ENCODE results near the gene YES1.

GRCh38 chr18:711310-711656 is 100.8 kb downstream of the YES1 start:
- TF ChIP-seq, protein P1, sequence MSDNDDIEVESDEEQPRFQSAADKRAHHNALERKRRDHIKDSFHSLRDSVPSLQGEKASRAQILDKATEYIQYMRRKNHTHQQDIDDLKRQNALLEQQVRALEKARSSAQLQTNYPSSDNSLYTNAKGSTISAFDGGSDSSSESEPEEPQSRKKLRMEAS (IDR thresholded peaks at IDR 0.05), result no peak
- TF ChIP-seq CTCF (IDR thresholded peaks at IDR 0.05; ENCODE audit: low read depth, low read length, missing input control), result no peak
- no peak for TF ChIP-seq GABPA (IDR thresholded peaks at IDR 0.05 in 1 of 2, conservative IDR thresholded peaks at IDR 0.05 in 1 of 2)
- TF ChIP-seq TAF1 (conservative IDR thresholded peaks at IDR 0.05), result no peak
- TF ChIP-seq YY1 (IDR thresholded peaks at IDR 0.05), result no peak
- TF ChIP-seq, protein P2, sequence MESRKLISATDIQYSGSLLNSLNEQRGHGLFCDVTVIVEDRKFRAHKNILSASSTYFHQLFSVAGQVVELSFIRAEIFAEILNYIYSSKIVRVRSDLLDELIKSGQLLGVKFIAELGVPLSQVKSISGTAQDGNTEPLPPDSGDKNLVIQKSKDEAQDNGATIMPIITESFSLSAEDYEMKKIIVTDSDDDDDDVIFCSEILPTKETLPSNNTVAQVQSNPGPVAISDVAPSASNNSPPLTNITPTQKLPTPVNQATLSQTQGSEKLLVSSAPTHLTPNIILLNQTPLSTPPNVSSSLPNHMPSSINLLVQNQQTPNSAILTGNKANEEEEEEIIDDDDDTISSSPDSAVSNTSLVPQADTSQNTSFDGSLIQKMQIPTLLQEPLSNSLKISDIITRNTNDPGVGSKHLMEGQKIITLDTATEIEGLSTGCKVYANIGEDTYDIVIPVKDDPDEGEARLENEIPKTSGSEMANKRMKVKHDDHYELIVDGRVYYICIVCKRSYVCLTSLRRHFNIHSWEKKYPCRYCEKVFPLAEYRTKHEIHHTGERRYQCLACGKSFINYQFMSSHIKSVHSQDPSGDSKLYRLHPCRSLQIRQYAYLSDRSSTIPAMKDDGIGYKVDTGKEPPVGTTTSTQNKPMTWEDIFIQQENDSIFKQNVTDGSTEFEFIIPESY (IDR thresholded peaks at IDR 0.05), result no peak
- no peak for TF ChIP-seq NR2F2 (IDR thresholded peaks at IDR 0.05)
- TF ChIP-seq SP1 (IDR thresholded peaks at IDR 0.05), result no peak
- TF ChIP-seq EGR1 (IDR thresholded peaks at IDR 0.05; ENCODE audit: low read depth in 2 of 2), result no peak
- TF ChIP-seq, protein P3, sequence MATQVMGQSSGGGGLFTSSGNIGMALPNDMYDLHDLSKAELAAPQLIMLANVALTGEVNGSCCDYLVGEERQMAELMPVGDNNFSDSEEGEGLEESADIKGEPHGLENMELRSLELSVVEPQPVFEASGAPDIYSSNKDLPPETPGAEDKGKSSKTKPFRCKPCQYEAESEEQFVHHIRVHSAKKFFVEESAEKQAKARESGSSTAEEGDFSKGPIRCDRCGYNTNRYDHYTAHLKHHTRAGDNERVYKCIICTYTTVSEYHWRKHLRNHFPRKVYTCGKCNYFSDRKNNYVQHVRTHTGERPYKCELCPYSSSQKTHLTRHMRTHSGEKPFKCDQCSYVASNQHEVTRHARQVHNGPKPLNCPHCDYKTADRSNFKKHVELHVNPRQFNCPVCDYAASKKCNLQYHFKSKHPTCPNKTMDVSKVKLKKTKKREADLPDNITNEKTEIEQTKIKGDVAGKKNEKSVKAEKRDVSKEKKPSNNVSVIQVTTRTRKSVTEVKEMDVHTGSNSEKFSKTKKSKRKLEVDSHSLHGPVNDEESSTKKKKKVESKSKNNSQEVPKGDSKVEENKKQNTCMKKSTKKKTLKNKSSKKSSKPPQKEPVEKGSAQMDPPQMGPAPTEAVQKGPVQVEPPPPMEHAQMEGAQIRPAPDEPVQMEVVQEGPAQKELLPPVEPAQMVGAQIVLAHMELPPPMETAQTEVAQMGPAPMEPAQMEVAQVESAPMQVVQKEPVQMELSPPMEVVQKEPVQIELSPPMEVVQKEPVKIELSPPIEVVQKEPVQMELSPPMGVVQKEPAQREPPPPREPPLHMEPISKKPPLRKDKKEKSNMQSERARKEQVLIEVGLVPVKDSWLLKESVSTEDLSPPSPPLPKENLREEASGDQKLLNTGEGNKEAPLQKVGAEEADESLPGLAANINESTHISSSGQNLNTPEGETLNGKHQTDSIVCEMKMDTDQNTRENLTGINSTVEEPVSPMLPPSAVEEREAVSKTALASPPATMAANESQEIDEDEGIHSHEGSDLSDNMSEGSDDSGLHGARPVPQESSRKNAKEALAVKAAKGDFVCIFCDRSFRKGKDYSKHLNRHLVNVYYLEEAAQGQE (IDR thresholded peaks at IDR 0.05), result no peak
- no peak for TF ChIP-seq RAD21 (IDR thresholded peaks at IDR 0.05)
- TF ChIP-seq HNF4G (IDR thresholded peaks at IDR 0.05), result no peak

All from liver (tissue), 3 donors.